Thoracic aorta (tissue), 2 donors: ENCODE measurements around the gene SERPINA10. TPM values are rescaled to one million over a fixed set of nuclear protein-coding genes. Genes with fewer than 3 reads are reported as not detected.
"Not testable (repeated sequence)": the region's sequence is repeated elsewhere in the genome, so short reads cannot be mapped to it uniquely, and the experiment has no call there.

Experiments used
- ATAC-seq: fragments of 150-250 bp; one replicate; pipeline ENCODE4 v1.8.0; 2017; ENCODE audit warnings: low read depth; ENCODE audit not compliant: insufficient number of reproducible peaks, low FRiP score
- DNase-seq: peaks from one replicate; pipeline ENCODE4 v3.0.0-alpha.2; 2020; ENCODE audit warnings: low spot score
- H3K27ac ChIP-seq, 2 donors: fragments of 200-600 bp; sonication (generic); 1 replicate in 1 of 2; 2 replicates in 1 of 2; pipeline ENCODE4 v1.5.1; 2016; ENCODE audit warnings: mild to moderate bottlenecking in 2 of 2, moderate library complexity in 2 of 2
- H3K27me3 ChIP-seq: fragments of 200-600 bp; sonication (generic); replicated peaks from 2 replicates; pipeline ENCODE4 v1.6.0; 2016; ENCODE audit warnings: mild to moderate bottlenecking; ENCODE audit not compliant: insufficient read depth
- H3K36me3 ChIP-seq: fragments of 200-600 bp; sonication (generic); one replicate; pipeline ENCODE4 v1.5.1; 2016
- H3K4me1 ChIP-seq, 2 donors: fragments of 200-600 bp; sonication (generic); 1 replicate in 1 of 2; 2 replicates in 1 of 2; pipeline versions ENCODE4 v1.5.1 to v1.6.0; 2016; ENCODE audit warnings: low read depth in 2 of 2, mild to moderate bottlenecking in 1 of 2; ENCODE audit not compliant: control insufficient read depth in 1 of 2
- H3K4me3 ChIP-seq: fragments of 200-600 bp; sonication (generic); 2 replicates; pipeline ENCODE4 v1.5.1; 2016; ENCODE audit warnings: mild to moderate bottlenecking
- H3K9me3 ChIP-seq: fragments of 200-600 bp; sonication (generic); 2 replicates; pipeline ENCODE4 v1.5.1; 2016
- CTCF ChIP-seq: fragments of 200-600 bp; sonication (generic); IDR thresholded peaks from one replicate; pipeline ENCODE4 v1.5.1; 2019; ENCODE audit warnings: antibody characterized with exemption
- total RNA-seq, 2 donors: library from RNA; depleted of rRNA; stranded (reverse); fragments of >200 nt; gene quantifications; one replicate each; pipeline versions ENCODE4 v1.1.0 to v1.2.3, GENCODE V29; 2016

SERPINA10 gene
- total RNA-seq, 2 donors from 2014 or later: 0.28 TPM; not detected in 1

DNA sequence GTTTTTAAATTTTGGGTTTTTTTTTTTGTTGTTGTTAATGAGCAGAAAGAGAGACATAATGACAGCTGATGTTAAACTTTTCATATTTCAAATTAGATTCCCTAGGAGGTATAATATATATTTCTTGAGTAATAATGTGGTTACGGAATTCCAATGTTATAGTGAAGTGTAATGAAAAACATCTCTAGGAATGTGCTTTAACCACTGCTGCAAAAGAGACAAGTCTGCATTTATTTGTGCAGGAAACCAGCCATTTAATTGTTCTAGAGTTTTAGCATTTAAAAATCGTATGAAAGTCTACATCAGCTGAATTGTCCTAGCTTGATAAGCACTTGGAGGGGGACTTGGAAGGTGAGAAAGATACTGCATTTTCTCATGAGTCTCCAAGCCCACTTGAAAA, 14.3 kb downstream of the SERPINA10 start:
- TF ChIP-seq CTCF: no peak
- H3K36me3 ChIP-seq: no peaks in the 10 kb centered on the region
- no peaks in the 10 kb centered on the region for H3K9me3 ChIP-seq
- H3K4me3 ChIP-seq: no peak overlapping the region
- DNase-seq (no peak), ATAC-seq (no peak)
- no peaks in the 10 kb centered on the region for H3K27me3 ChIP-seq
- no peak overlapping the region for H3K27ac ChIP-seq
- H3K4me1 ChIP-seq: no peaks in the 10 kb centered on the region

GRCh38 chr14:94276898-94277561, 16.0 kb downstream of the SERPINA10 start:
- not testable (repeated sequence) for H3K27ac ChIP-seq, DNase-seq, H3K27me3 ChIP-seq, H3K4me1 ChIP-seq, H3K4me3 ChIP-seq, H3K36me3 ChIP-seq, ATAC-seq, H3K9me3 ChIP-seq

DNA sequence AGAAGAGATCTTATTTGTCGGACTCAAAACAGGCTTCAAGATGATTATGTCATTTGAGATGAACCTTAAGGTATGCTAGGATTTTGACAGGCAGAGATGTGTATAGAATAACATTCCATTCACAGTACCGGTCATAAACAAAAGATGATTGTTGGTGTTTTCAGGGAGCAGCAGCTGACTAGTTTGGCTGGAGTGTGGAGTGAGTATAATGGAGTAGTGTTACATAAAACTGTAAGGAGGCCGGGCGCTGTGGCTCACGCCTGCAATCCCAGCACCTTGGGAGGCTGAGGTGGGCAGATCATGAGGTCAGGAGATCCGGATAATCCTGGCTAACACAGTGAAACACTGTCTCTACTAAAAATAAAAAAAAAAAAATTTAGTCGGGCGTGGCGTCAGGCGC, 23.9 kb downstream of the SERPINA10 start:
- H3K36me3 ChIP-seq: no peaks in the 10 kb centered on the region
- H3K4me3 ChIP-seq: no peak overlapping the region
- no peaks in the 10 kb centered on the region for H3K27me3 ChIP-seq
- DNase-seq: no peak
- no peak for TF ChIP-seq CTCF
- no peaks in the 10 kb centered on the region for H3K9me3 ChIP-seq
- no peak overlapping the region for H3K27ac ChIP-seq
- no peak for ATAC-seq
- no peaks in the 10 kb centered on the region for H3K4me1 ChIP-seq

DNA sequence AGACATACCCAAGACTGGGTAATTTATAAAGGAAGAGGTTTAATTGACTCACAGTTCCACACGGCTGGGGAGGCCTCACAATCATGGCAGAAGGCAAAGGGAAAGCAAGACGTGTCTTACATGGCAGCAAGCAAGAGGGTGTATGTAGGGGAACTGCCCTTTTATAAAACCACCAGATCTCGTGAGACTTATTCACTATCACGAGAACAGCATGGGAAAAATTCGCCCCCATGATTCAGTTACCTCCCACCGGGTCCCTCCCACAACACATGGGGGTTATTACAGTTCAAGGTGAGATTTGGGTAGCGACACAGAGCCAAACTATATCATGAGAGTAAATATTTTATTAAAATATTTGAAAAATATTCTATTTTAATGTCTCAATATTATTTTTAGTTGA, 24.5 kb downstream of the SERPINA10 start:
- DNase-seq, ATAC-seq, H3K9me3 ChIP-seq, H3K4me3 ChIP-seq, H3K27me3 ChIP-seq, H3K4me1 ChIP-seq, H3K36me3 ChIP-seq, H3K27ac ChIP-seq: not testable (repeated sequence)

DNA sequence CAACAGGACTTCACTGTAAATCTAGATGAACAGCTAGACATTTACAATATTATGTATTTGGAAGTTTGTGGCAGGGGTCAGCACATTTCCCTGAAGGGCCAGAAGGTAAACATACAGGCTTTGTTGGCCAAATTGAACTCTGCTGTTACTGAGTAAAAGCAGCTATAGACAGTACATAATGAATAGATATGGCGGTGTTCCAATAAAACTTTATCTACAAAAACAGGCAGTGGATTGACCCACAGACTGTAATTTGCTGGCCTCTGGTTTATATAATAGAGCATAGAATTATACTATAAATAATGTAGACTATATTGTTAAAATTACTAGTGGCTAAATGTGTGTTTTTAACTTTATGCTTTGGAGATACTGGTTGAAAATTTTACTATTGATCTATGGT, 25.7 kb downstream of the SERPINA10 start:
- Histone ChIP-seq H3K36me3 (no peaks in the 10 kb centered on the region), H3K4me1 (no peaks in the 10 kb centered on the region), H3K27me3 (no peaks in the 10 kb centered on the region), H3K9me3 (no peaks in the 10 kb centered on the region), H3K4me3 (no peak overlapping the region), H3K27ac (no peak overlapping the region)
- no peak for ATAC-seq
- DNase-seq: no peak
- TF ChIP-seq CTCF: no peak

- H3K9me3 ChIP-seq, ATAC-seq, H3K27ac ChIP-seq, H3K4me1 ChIP-seq, DNase-seq, H3K27me3 ChIP-seq, H3K36me3 ChIP-seq, H3K4me3 ChIP-seq: not testable (repeated sequence)
Measured at GRCh38 chr14:94264195-94264594, 28.9 kb downstream of the SERPINA10 start.

GRCh38 chr14:94244182-94244581, 48.9 kb downstream of the SERPINA10 start:
- DNase-seq (no peak), ATAC-seq (no peak)
- Histone ChIP-seq H3K27ac (no peak overlapping the region), H3K36me3 (no peaks in the 10 kb centered on the region), H3K27me3 (no peaks in the 10 kb centered on the region), H3K4me1 (no peaks in the 10 kb centered on the region), H3K9me3 (no peaks in the 10 kb centered on the region), H3K4me3 (no peak overlapping the region)
- no peak for TF ChIP-seq CTCF
